Spleen (tissue), 7 donors: ENCODE data around the gene VWA5B2.

Experiments used
- CTCF ChIP-seq, 11 experiments: fragments of 200-600 bp in 7 of 11; fragments of 450-650 bp in 4 of 11; sonication (generic) in 4 of 11; IDR thresholded peaks in 8 of 11; conservative IDR thresholded peaks in 3 of 11; 1 replicate in 7 of 11; 2 replicates in 4 of 11; pipeline versions ENCODE4 v1.4.0 to v1.8.0; 2016 to 2021; ENCODE audit warnings: antibody characterized with exemption in 11 of 11, inconsistent platforms in 4 of 11, mild to moderate bottlenecking in 1 of 11
- POLR2AphosphoS5 ChIP-seq, 3 donors: sonication (generic); formaldehyde crosslinking; IDR thresholded peaks; one replicate each; pipeline ENCODE4 v1.5.1; 2017; ENCODE audit warnings: antibody characterized with exemption in 3 of 3
- donor health status: DM: no; HTN: no; CAD: no; lungs with moderate emphysema.
- donor health status: DM: no; HTN: no; CAD: no.
- donor health status: DM: no; HTN: no; CAD: no.

GRCh38 chr3:184231671-184232070, 2.3 kb downstream of the VWA5B2 start:
- TF ChIP-seq CTCF (IDR thresholded peaks at IDR 0.05 in 8 of 11, conservative IDR thresholded peaks at IDR 0.05 in 3 of 11) (no peak), POLR2AphosphoS5 (IDR thresholded peaks at IDR 0.05) (no peak)
